22Rv1 (cell line): ENCODE measurements around the gene VPS45.

Experiments
- H3K27ac ChIP-seq: fragments of 450-650 bp; 2 replicates; pipeline ENCODE4 v1.5.1; 2017
- ZFX ChIP-seq: fragments of 450-650 bp; IDR thresholded peaks from 2 replicates; pipeline ENCODE4 v1.6.1; 2017; ENCODE audit warnings: antibody characterized with exemption, borderline replicate concordance
- TF ChIP-seq, protein P1 (sequence below): fragments of 450-650 bp; IDR thresholded peaks from 2 replicates; pipeline ENCODE4 v1.5.1; 2017; ENCODE audit warnings: mild to moderate bottlenecking

VPS45 gene

DNA sequence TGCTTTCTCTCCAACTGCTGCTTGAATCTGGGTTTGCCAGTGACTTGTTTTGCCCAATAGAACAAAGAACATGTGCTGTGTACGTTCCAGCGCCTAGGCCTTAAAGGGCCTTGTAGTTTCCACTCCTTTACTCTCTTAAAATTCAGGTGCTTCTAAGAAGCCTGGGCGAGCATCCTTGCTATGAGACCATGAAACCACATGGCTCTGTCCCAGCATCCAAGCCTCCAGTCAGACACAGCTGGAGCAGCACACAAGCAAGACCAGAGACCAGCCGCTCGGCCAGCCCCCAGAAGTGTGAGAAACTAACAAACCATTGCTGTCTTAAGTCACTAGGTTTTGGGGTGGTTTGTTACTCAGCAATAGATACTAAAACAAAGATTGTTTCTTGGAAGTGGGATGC lies 97.2 kb downstream of the VPS45 start:
- TF ChIP-seq, protein P1, sequence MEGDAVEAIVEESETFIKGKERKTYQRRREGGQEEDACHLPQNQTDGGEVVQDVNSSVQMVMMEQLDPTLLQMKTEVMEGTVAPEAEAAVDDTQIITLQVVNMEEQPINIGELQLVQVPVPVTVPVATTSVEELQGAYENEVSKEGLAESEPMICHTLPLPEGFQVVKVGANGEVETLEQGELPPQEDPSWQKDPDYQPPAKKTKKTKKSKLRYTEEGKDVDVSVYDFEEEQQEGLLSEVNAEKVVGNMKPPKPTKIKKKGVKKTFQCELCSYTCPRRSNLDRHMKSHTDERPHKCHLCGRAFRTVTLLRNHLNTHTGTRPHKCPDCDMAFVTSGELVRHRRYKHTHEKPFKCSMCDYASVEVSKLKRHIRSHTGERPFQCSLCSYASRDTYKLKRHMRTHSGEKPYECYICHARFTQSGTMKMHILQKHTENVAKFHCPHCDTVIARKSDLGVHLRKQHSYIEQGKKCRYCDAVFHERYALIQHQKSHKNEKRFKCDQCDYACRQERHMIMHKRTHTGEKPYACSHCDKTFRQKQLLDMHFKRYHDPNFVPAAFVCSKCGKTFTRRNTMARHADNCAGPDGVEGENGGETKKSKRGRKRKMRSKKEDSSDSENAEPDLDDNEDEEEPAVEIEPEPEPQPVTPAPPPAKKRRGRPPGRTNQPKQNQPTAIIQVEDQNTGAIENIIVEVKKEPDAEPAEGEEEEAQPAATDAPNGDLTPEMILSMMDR, result no peak
- TF ChIP-seq ZFX, result no peak
- H3K27ac ChIP-seq, result no peak overlapping the region

DNA sequence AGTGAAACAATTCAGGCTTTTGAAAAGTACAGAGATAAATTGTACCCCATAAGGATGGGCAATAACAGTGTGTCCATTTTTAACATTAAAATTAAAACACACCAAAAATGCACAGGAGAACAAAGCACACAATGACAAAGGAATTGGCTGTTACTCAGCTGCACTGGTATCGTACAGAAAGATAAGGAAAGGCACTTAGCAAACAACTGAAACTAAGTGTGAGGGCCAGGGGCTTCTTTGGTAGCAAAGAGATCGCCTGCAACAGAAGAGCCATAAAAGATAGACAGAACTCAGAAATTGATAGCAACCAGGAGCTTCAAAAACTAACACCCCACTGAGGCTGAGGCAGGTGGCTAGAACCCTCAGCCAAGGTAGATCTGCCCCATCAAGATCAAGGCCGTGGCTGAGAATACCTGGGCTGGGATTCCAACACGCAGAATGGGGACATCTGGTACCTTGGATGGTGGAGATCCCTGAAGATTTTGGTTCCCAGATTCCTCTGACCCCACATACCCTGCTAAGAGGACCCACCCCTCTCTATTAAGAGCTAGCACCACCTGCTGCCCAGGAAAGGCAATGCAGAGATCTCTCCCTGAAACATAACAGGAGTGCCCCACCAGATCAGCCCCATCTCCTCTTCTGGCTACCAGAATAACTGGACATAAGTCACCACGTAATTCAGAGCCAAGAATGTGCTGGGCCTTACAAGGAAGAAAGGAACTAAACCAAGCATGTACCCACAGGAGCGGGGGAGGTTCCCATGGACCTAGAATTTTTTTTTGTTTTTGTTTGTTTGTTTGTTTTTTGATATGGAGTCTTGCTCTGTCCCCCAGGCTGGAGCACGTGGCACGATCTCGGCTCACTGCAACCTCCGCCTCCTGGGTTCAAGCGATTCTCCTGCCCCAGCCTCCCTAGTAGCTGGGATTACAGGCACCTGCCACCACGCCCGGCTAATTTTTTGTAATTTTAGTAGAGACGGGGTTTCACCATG lies 98.3 kb downstream of the VPS45 start:
- H3K27ac ChIP-seq, result no peak overlapping the region
- TF ChIP-seq, protein P1, result peak; percentile 91
- no peak for TF ChIP-seq ZFX

DNA sequence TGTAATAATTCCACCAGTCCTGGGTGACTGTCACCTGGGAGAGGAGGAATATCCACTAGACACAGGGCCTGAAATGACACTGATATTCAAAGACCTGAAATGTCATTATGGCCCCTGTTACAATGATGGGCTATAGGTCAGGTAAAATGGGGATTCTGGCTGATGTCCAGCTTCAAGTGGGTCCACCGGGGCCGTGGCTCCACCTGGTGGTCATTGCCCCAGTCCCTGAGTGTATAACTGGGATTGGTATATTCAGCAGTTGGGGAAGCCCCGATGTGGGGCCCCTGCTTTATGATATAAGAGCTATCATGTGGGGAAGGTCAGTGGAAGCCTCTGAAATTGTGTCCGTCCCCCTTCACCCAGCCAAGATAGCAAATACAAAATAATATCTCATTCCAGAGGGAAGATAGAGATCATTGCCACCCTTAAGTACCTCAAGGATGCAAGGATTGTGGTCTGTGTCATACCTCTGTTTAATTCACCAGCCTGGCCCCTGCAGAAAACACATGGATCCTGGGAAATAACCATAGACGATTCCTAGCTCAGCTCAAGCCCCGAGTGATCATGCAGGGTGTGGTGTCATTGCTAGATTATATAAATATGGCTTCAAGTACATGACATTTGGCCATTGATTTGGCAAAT lies 101.5 kb downstream of the VPS45 start:
- TF ChIP-seq, protein P1, result peak; percentile 92
- no peak for TF ChIP-seq ZFX
- H3K27ac ChIP-seq, result no peak overlapping the region

DNA sequence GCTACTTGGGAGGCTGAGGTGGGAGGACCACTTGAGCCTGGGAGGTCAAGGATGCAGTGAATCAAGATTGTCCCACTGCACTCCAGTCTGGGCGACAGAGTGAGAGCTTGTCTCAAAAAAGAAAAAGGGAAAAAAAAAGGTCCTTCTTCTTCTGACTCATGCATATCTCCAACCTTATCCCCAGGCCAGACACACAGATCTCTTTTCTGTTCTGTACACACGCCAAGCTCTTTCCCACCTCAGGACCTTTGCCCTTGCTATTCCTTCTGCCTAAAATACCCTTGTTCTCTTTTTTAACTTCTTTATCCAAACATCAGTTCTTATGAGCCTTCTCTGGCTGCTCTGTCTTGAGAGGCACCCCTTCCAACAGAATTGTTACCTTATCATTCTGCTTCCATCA lies 104.2 kb downstream of the VPS45 start:
- TF ChIP-seq ZFX, result no peak
- TF ChIP-seq, protein P1, result no peak
- no peak overlapping the region for H3K27ac ChIP-seq

DNA sequence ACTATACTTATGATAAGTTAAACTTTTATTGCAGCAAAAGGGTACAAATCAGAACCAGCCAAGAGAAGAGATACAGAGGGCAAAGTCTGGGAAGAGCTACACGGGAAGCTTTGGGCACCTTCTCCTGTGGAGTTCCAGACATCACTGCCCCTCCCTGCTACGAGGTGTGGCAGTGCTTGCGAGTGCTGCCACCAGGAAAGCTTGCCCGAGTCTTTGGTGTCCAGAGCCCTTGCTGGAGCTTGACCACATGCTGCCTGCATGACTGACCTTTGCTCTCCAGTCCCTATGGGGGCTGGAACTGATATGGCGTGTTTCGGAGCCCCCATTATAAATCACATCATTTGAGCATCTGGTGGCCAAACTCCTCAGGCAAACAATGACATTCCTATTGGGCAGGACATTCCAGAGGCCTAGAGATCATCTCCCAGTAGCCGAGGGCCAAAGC lies 105.6 kb downstream of the VPS45 start:
- TF ChIP-seq ZFX, result no peak
- TF ChIP-seq, protein P1, result no peak
- no peak overlapping the region for H3K27ac ChIP-seq

DNA sequence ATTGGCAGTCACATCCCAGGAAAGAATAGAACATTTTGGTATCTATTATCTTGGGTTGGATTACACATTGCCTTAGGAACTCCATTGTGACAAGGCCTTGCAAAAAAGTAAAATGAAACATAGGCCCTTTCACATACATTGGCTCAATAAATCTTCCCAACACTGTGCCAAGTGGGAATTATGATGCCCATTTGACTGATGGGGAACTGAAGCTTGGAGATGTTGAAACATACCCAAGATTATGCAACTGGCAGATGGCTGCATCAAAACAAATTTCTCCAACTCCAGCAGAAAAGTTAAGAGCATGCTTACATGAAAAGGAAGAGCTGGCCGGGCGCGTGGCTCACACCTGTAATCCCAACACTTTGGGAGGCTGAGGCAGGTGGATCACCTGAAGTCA lies 109.0 kb downstream of the VPS45 start:
- TF ChIP-seq, protein P1, result no peak
- no peak overlapping the region for H3K27ac ChIP-seq

DNA sequence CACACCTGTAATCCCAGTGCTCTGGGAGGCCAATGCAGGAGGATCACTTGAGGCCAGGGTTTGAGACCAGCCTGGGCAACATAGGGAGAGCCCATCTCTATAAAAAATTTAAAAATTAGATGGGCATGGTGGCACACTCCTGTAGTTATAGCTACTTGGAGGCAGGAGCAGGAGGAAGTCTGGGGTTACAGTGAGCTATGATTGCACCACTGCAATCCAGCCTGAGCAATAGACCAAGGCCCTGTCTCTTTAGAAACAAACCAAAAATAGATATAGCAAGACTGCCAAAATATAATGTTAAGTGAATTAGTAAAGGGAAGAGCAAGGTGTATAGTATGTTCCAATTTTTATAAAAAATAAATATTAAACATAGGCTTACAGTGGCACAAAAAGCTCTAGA lies 111.0 kb downstream of the VPS45 start:
- TF ChIP-seq, protein P1, result no peak
- TF ChIP-seq ZFX, result no peak
- no peak overlapping the region for H3K27ac ChIP-seq
